Peyer's patch (tissue), 4 donors: ENCODE results near the gene SLC25A11. TPM values are rescaled to one million over a fixed set of nuclear protein-coding genes. Genes with fewer than 3 reads are reported as not detected.

Experiments
- DNase-seq, 3 donors: peaks; one replicate each; pipeline ENCODE4 v3.0.0-alpha.2; 2017 to 2019
- H3K27ac ChIP-seq, 4 donors: fragments of 200-600 bp; sonication (generic); one replicate each; pipeline ENCODE4 v1.5.1; 2016 to 2019
- H3K27me3 ChIP-seq, 2 donors: fragments of 200-600 bp; sonication (generic); one replicate each; pipeline ENCODE4 v1.5.1; 2019
- H3K36me3 ChIP-seq, 3 donors: fragments of 200-600 bp; sonication (generic); one replicate each; pipeline ENCODE4 v1.5.1; 2016 to 2019
- H3K4me1 ChIP-seq, 4 donors: fragments of 200-600 bp; sonication (generic); one replicate each; pipeline ENCODE4 v1.5.1; 2016 to 2019
- H3K4me3 ChIP-seq, 4 donors: fragments of 200-600 bp; sonication (generic); 1 replicate in 3 of 4; 2 replicates in 1 of 4; pipeline ENCODE4 v1.5.1; 2016 to 2019; ENCODE audit warnings: mild to moderate bottlenecking in 1 of 4
- H3K9me3 ChIP-seq, 4 donors: fragments of 200-600 bp; sonication (generic); one replicate each; pipeline ENCODE4 v1.5.1; 2016 to 2019; ENCODE audit warnings: mild to moderate bottlenecking in 1 of 4
- POLR2A ChIP-seq, 2 donors: fragments of 450-650 bp; IDR thresholded peaks; one replicate each; pipeline ENCODE4 v1.5.1; 2017; ENCODE audit warnings: antibody characterized with exemption in 2 of 2, mild to moderate bottlenecking in 2 of 2, moderate library complexity in 2 of 2
- total RNA-seq, 4 donors: library from RNA; depleted of rRNA; stranded (reverse); fragments of >200 nt; gene quantifications; one replicate each; pipeline ENCODE4 v1.1.0, GENCODE V29; 2016
- TF ChIP-seq, protein P1 (sequence below), 6 experiments: fragments of 450-650 bp in 4 of 6; fragments of 200-600 bp in 2 of 6; sonication (generic) in 1 of 6; IDR thresholded peaks; one replicate each; pipeline ENCODE4 v1.5.1; 2017 to 2019; ENCODE audit warnings: antibody characterized with exemption in 6 of 6, mild to moderate bottlenecking in 3 of 6, moderate library complexity in 1 of 6

SLC25A11 gene
- total RNA-seq, 4 donors from 2014 or later = 30.5 to 84.1 (median 60.4) TPM

DNA sequence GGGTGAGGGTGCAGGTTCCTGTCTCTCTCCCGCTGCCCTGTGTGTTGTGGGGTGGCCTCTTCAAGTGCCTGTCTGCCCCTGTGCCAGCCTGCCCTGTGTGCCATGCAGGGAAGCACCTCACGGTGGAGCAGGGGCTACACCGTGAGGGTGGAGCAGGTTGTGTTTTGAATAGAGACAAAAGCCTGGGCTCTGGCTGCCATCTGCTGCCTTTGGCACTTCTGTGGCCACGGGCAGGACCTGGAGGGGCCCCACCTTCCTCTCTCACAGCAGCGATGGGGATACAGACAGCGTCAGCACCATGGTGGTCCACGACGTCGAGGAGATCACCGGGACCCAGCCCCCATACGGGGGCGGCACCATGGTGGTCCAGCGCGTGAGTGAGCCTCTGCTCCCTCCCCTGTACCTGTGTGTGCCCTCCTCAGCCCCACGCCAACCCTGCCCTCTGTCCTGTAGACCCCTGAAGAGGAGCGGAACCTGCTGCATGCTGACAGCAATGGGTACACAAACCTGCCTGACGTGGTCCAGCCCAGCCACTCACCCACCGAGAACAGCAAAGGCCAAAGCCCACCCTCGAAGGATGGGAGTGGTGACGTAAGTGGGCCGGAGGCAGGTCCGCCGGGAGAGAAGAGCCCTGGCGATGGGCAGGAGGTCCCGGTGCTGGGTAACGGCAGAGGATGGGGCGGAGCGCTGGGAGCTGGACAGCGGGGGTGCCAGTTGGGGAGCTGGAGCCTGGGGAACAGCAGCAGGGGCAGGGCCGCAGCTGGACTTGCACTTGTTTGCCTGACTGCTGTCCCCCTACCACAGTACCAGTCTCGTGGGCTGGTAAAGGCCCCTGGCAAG lies 45.9 kb downstream of the SLC25A11 start:
- peaks cover 0 to 82% (median 0%) of the 10 kb centered on the region in 3 donors for H3K36me3 ChIP-seq
- no peak overlapping the region for H3K27ac ChIP-seq

DNA sequence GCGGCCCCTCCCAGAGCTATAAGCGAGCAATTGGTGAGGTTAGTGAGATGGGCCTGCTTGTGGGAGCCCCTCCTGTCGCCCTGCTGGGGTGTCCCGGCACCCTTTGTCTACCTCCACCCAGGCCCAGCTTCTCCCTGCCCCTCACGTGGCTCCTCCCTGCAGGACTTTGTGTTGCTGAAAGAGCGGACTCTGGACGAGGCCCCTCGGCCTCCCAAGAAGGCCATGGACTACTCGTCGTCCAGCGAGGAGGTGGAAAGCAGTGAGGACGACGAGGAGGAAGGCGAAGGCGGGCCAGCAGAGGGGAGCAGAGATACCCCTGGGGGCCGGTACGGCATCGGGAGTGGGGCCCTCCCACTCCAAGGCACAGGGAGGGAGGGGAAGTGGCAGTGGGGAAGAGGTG lies 46.6 kb downstream of the SLC25A11 start:
- peaks cover 0 to 84% (median 0%) of the 10 kb centered on the region in 3 donors for H3K36me3 ChIP-seq
- H3K4me3 ChIP-seq = no peak overlapping the region
- TF ChIP-seq, protein P1, sequence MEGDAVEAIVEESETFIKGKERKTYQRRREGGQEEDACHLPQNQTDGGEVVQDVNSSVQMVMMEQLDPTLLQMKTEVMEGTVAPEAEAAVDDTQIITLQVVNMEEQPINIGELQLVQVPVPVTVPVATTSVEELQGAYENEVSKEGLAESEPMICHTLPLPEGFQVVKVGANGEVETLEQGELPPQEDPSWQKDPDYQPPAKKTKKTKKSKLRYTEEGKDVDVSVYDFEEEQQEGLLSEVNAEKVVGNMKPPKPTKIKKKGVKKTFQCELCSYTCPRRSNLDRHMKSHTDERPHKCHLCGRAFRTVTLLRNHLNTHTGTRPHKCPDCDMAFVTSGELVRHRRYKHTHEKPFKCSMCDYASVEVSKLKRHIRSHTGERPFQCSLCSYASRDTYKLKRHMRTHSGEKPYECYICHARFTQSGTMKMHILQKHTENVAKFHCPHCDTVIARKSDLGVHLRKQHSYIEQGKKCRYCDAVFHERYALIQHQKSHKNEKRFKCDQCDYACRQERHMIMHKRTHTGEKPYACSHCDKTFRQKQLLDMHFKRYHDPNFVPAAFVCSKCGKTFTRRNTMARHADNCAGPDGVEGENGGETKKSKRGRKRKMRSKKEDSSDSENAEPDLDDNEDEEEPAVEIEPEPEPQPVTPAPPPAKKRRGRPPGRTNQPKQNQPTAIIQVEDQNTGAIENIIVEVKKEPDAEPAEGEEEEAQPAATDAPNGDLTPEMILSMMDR (IDR thresholded peaks at IDR 0.05) = no peak
- no peak for TF ChIP-seq POLR2A (IDR thresholded peaks at IDR 0.05)
- H3K4me1 ChIP-seq = no peaks in the 10 kb centered on the region
- no peaks in the 10 kb centered on the region for H3K27me3 ChIP-seq
- no peak for DNase-seq
- H3K9me3 ChIP-seq = no peaks in the 10 kb centered on the region
- H3K27ac ChIP-seq = no peak overlapping the region

More for the DNA sequence above, 45.9 kb downstream of the SLC25A11 start:
- DNase-seq = no peak
- no peak for TF ChIP-seq POLR2A (IDR thresholded peaks at IDR 0.05)
- TF ChIP-seq, protein P1 (IDR thresholded peaks at IDR 0.05) = no peak
- Histone ChIP-seq H3K27me3 (no peaks in the 10 kb centered on the region), H3K4me1 (peaks cover 0 to 4% (median 1%) of the 10 kb centered on the region in 4 donors), H3K9me3 (no peaks in the 10 kb centered on the region), H3K4me3 (no peak overlapping the region)

DNA sequence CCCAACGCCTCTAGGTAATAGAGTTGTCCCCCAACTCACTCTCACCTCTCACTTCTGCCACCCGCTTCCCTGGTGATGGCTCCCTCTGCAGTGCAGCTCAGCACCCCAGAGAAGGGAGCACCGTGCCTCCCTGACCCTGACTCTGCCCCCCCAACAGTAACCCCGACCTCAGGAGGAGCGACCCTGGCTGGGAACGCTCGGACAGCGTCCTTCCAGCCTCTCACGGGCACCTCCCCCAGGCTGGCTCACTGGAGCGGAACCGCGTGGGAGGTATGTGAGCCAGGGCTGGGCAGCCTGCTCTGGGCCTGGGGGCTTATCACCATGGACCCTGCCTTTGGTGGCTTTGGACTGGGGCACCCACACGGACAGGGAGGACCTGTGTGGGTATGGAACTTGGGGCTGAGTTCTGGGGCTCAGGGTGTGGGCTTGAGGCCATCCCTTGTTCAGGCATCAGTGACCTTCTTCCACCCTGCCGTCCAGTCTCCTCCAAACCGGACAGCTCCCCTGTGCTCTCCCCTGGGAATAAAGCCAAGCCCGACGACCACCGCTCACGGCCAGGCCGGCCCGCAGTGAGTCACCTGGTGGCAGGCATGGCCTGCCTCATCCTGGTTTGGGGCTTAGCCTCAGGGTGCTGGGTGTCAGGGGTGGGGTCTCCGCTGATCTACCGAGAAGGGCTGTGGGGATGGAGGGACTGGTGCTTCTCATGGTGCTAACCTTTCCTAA lies 47.2 kb downstream of the SLC25A11 start:
- no peak for TF ChIP-seq POLR2A (IDR thresholded peaks at IDR 0.05)
- TF ChIP-seq, protein P1 (IDR thresholded peaks at IDR 0.05) = no peak
- no peak overlapping the region for H3K4me3 ChIP-seq
- H3K9me3 ChIP-seq = no peaks in the 10 kb centered on the region
- H3K27me3 ChIP-seq = no peaks in the 10 kb centered on the region
- H3K27ac ChIP-seq = no peak overlapping the region
- H3K4me1 ChIP-seq = no peaks in the 10 kb centered on the region
- peaks cover 0 to 90% (median 0%) of the 10 kb centered on the region in 3 donors for H3K36me3 ChIP-seq
- no peak for DNase-seq

DNA sequence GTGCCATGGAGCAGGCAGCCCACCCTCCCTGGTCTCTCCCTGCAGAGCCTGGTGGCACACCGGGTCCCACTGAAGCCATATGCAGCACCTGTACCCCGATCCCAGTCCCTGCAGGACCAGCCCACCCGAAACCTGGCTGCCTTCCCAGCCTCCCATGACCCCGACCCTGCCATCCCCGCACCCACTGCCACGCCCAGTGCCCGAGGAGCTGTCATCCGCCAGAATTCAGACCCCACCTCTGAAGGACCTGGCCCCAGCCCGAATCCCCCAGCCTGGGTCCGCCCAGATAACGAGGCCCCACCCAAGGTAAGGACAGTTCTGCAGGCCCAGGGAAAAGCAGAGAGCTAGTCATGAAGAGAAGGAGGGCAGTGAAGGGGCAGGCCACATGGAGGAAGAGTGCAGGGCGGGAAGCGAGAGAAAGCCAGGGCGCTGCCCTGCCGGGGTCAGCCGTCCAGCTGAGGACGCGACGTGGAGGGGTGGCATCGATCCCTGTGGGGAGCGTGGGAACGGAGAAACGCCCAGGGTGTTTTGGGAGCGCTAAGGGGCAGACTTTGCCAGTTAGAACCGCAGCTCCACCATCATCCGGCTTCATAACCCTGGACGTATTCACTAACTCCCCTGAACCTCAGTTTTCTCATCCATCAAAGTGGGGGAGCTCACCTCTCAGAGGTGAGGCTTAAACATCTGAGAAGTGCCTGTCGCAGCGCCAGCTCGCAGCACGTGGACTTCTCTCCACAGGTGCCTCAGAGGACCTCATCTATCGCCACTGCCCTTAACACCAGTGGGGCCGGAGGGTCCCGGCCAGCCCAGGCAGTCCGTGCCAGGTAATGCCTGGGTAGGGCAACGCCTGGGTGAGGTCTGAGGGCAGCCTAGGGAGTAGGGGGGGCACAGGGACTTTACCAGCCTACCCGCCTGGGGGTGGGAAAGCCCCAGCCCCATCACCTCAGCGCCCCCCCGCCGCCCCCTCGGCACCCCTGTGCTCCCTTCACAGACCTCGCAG lies 48.1 kb downstream of the SLC25A11 start:
- no peaks in the 10 kb centered on the region for H3K27me3 ChIP-seq
- H3K4me3 ChIP-seq = no peak overlapping the region
- DNase-seq = no peak
- H3K27ac ChIP-seq = no peak overlapping the region
- TF ChIP-seq, protein P1 (IDR thresholded peaks at IDR 0.05) = no peak
- no peak for TF ChIP-seq POLR2A (IDR thresholded peaks at IDR 0.05)
- no peaks in the 10 kb centered on the region for H3K9me3 ChIP-seq
- H3K36me3 ChIP-seq = peaks cover 0 to 92% (median 0%) of the 10 kb centered on the region in 3 donors
- no peaks in the 10 kb centered on the region for H3K4me1 ChIP-seq

DNA sequence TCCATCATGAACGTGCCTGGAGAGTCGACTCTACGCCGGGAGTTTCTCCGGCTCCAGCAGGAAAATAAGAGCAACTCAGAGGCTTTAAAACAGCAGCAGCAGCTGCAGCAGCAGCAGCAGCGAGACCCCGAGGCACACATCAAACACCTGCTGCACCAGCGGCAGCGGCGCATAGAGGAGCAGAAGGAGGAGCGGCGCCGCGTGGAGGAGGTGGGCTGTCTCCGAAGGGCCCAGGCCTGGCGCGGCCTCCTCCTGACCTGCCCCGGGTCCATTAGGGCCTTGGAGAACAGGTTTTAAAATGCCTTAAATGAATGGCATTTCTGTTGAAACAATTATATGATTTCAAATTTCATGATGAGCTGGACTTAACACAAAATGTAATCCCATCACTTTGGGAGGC lies 52.3 kb downstream of the SLC25A11 start:
- H3K36me3 ChIP-seq = peaks cover 0 to 84% (median 0%) of the 10 kb centered on the region in 3 donors
- no peak for DNase-seq
- H3K9me3 ChIP-seq = no peaks in the 10 kb centered on the region
- no peaks in the 10 kb centered on the region for H3K4me1 ChIP-seq
- H3K27ac ChIP-seq = no peak overlapping the region
- H3K4me3 ChIP-seq = no peak overlapping the region
- no peak for TF ChIP-seq POLR2A (IDR thresholded peaks at IDR 0.05)
- TF ChIP-seq, protein P1 (IDR thresholded peaks at IDR 0.05) = no peak
- H3K27me3 ChIP-seq = no peaks in the 10 kb centered on the region
